ENCODE measurements around the gene FAU. TPM values are rescaled to one million over a fixed set of nuclear protein-coding genes. Genes with fewer than 3 reads are reported as not detected.
"Not testable (repeated sequence)": the region's sequence is repeated elsewhere in the genome, so short reads cannot be mapped to it uniquely, and the experiment has no call there.

Gene FAU
- total and polyA plus RNA-seq, 10 donors = 528 to 2,170 (median 870) TPM

- TF ChIP-seq POLR2A (IDR thresholded peaks at IDR 0.05) = no peak
- no peak for TF ChIP-seq CTCF (IDR thresholded peaks at IDR 0.05 in 8 of 11, conservative IDR thresholded peaks at IDR 0.05 in 3 of 11)
- no peak for TF ChIP-seq POLR2AphosphoS5 (IDR thresholded peaks at IDR 0.05)
- 88 to 97% (median 91%) methylated on average over 3 of the region's 3 CpGs for WGBS, 5 donors
- H3K4me3 ChIP-seq = no peak overlapping the region
- intact Hi-C loops (cut with DNase I; ENCODE audit: low total_unique reads) = no loop called here
- H3K27ac ChIP-seq = no peak overlapping the region
- no peaks in the 10 kb centered on the region for H3K9me3 ChIP-seq
- no peaks in the 10 kb centered on the region for H3K36me3 ChIP-seq
- H3K4me1 ChIP-seq = peaks cover 0 to 15% (median 8%) of the 10 kb centered on the region in 6 donors
- peak; percentile 16 for DNase-seq
- no peaks in the 10 kb centered on the region for H3K27me3 ChIP-seq (replicated peaks in 1 of 7)
These were observed 34.3 kb upstream of the FAU start for GRCh38 chr11:65156256-65156655.

- DNase-seq = no peak
- intact Hi-C loops (cut with DNase I; ENCODE audit: low total_unique reads) = no loop called here
- no peaks in the 10 kb centered on the region for H3K36me3 ChIP-seq
- H3K4me1 ChIP-seq = peaks cover 0 to 35% (median 17%) of the 10 kb centered on the region in 6 donors
- H3K27me3 ChIP-seq (replicated peaks in 1 of 7) = no peaks in the 10 kb centered on the region
- no peak for TF ChIP-seq POLR2AphosphoS5 (IDR thresholded peaks at IDR 0.05)
- TF ChIP-seq POLR2A (IDR thresholded peaks at IDR 0.05) = no peak
- no peak for TF ChIP-seq CTCF (IDR thresholded peaks at IDR 0.05 in 8 of 11, conservative IDR thresholded peaks at IDR 0.05 in 3 of 11)
- WGBS, 5 donors = 58 to 69% (median 62%) methylated on average over 2 of the region's 2 CpGs
- peaks cover 0 to 6% (median 0%) of the 10 kb centered on the region in 8 donors for H3K9me3 ChIP-seq
- peak overlapping the region in 4 of 8 donors; percentile 4 to 76 (median 72) for H3K27ac ChIP-seq
- no peak overlapping the region for H3K4me3 ChIP-seq
These were observed 30.2 kb upstream of the FAU start for GRCh38 chr11:65152122-65152521.

GRCh38 chr11:65151331-65151899 is 29.5 kb upstream of the FAU start:
- H3K36me3 ChIP-seq = no peaks in the 10 kb centered on the region
- peaks cover 0 to 8% (median 0%) of the 10 kb centered on the region in 8 donors for H3K9me3 ChIP-seq
- WGBS, 5 donors = 47 to 61% (median 57%) methylated on average over 3 of the region's 3 CpGs
- intact Hi-C loops (cut with DNase I; ENCODE audit: low total_unique reads) = no loop called here
- peaks cover 0 to 38% (median 17%) of the 10 kb centered on the region in 6 donors for H3K4me1 ChIP-seq
- no peak for DNase-seq
- peak overlapping the region in 6 of 8 donors; percentile 38 to 76 (median 64) for H3K27ac ChIP-seq
- TF ChIP-seq CTCF (IDR thresholded peaks at IDR 0.05 in 8 of 11, conservative IDR thresholded peaks at IDR 0.05 in 3 of 11) (no peak), POLR2AphosphoS5 (IDR thresholded peaks at IDR 0.05) (no peak), POLR2A (IDR thresholded peaks at IDR 0.05) (no peak)
- H3K4me3 ChIP-seq = no peak overlapping the region
- H3K27me3 ChIP-seq (replicated peaks in 1 of 7) = no peaks in the 10 kb centered on the region

- TF ChIP-seq POLR2AphosphoS5 (IDR thresholded peaks at IDR 0.05) = peak; percentile 35 to 58 (median 40)
- TF ChIP-seq POLR2A (IDR thresholded peaks at IDR 0.05) = no peak
- TF ChIP-seq CTCF (IDR thresholded peaks at IDR 0.05 in 8 of 11, conservative IDR thresholded peaks at IDR 0.05 in 3 of 11) = peak in 1 of 11 experiments; percentile 13
- intact Hi-C loops (cut with DNase I; ENCODE audit: low total_unique reads) = no loop called here
- peak; percentile 82 for DNase-seq
- Histone ChIP-seq H3K4me3 (no peak overlapping the region), H3K9me3 (peaks cover 0 to 8% (median 0%) of the 10 kb centered on the region in 8 donors), H3K4me1 (peaks cover 0 to 45% (median 17%) of the 10 kb centered on the region in 6 donors), H3K27ac (peak overlapping the region in 7 of 8 donors; percentile 17 to 76 (median 58)), H3K36me3 (no peaks in the 10 kb centered on the region), H3K27me3 (replicated peaks in 1 of 7) (no peaks in the 10 kb centered on the region)
- WGBS, 5 donors = 19 to 39% (median 29%) methylated on average over 9 to 12 of the region's 12 CpGs
These were observed 28.8 kb upstream of the FAU start for GRCh38 chr11:65150509-65151299.

GRCh38 chr11:65150131-65150508 is 28.2 kb upstream of the FAU start:
- DNase-seq; intact Hi-C loops (cut with DNase I; ENCODE audit: low total_unique reads); H3K27me3 ChIP-seq (replicated peaks in 1 of 7); H3K9me3 ChIP-seq; H3K4me3 ChIP-seq; H3K36me3 ChIP-seq: not testable (repeated sequence)
- WGBS, 5 donors = 67 to 79% (median 76%) methylated on average over 10 of the region's 10 CpGs
- peaks cover 0 to 47% (median 17%) of the 10 kb centered on the region in 6 donors for H3K4me1 ChIP-seq
- peak overlapping the region in 7 of 8 donors; percentile 17 to 76 (median 58) for H3K27ac ChIP-seq

Data from spleen (tissue), 11 donors.